ENCODE results near the gene CDYL2.

CDYL2 gene

GRCh38 chr16:80620736-80621605 lies 183.4 kb downstream of the CDYL2 start:
- no peak for DNase-seq

DNA sequence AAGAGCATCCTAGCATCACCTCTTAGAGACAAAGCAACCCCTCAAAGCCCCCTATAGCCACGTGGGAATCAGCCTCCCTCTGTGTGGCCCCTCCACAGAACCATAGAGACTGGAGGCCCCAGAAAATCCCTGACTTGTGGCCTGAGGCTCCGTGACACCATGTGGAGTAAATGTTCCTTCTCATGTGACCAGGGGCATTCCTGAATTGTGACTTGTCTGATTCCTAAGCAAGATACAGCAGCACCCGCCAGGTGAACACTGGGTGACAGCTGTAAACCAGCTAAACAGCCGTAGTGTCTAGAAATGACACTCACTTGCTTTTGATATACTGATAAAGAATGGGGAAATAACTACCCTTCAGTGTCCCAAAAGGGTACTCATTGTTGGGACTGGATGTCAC lies 184.6 kb downstream of the CDYL2 start:
- DNase-seq, result no peak

- DNase-seq, result no peak
Measured at GRCh38 chr16:80618862-80619648, 185.3 kb downstream of the CDYL2 start.

- no peak for DNase-seq
Measured at GRCh38 chr16:80616362-80616761, 188.0 kb downstream of the CDYL2 start.

GRCh38 chr16:80615735-80616134 lies 188.7 kb downstream of the CDYL2 start:
- DNase-seq, result no peak

- no peak for DNase-seq
Measured at GRCh38 chr16:80614908-80615671, 189.3 kb downstream of the CDYL2 start.

DNA sequence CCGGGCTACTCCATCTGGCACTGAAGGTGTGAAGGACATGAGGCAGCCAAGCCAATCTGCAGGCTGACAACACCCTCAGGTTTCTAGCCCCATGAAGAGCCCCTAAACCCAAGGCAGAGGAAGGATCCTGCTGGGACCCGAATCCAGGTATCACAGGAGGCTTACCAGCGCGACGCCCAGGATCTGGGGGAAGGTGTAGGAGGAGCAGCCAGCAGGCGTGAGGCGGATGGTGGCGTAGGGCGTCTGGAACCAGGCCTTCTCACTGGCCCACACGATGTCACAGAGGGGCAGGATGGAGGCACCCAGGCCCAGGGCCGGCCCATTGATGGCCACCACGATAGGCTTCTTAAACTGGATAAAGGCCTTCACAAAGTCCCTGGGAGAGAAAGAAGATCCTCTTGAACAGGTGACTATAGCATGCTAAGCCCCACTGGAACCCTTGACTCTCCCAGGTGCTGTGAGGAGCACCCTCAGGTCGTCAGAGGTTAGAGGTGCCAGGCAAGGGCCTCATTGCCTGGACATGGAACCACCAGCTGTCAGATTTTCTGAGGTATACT lies 191.9 kb downstream of the CDYL2 start:
- no peak for DNase-seq

- no peak for DNase-seq
Measured at GRCh38 chr16:80611930-80612327, 192.5 kb downstream of the CDYL2 start.

- DNase-seq, result no peak
Measured at GRCh38 chr16:80611171-80611929, 193.0 kb downstream of the CDYL2 start.

DNA sequence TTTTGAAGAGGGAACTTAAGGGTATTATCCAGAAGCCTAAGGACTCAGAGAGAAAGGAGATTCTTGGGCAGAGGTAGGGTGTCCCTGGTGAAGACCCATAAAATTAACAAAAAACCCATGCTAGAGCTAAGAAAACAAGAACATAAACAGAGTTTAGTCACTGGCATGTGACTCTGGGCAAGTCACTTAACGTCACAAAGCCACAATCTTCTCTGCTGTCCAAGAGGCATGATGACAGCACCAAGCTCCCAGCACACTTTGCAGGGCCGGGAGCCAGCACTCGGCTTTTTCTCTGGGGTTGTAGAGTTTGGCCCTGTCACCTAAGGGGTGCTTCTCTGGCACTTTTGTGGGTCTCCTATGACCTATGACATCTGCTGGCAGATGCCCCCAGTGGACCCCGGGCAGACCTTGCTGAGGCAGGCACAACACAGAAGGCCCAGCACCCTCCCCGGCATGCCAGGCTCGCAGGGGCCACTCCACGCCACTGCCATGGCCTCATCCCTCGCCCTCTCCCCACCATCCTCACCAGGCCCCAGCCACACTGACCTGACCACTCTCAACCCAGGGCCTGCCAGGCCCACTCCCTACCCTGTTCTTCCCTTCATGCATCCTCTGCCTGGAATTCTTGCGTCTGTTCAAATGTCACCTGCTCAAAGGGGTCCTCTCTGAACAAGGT lies 193.8 kb downstream of the CDYL2 start:
- DNase-seq, result no peak

- DNase-seq, result no peak
Measured at GRCh38 chr16:80608946-80609345, 195.5 kb downstream of the CDYL2 start.

GRCh38 chr16:80607204-80607603 lies 197.2 kb downstream of the CDYL2 start:
- DNase-seq, result no peak

DNA sequence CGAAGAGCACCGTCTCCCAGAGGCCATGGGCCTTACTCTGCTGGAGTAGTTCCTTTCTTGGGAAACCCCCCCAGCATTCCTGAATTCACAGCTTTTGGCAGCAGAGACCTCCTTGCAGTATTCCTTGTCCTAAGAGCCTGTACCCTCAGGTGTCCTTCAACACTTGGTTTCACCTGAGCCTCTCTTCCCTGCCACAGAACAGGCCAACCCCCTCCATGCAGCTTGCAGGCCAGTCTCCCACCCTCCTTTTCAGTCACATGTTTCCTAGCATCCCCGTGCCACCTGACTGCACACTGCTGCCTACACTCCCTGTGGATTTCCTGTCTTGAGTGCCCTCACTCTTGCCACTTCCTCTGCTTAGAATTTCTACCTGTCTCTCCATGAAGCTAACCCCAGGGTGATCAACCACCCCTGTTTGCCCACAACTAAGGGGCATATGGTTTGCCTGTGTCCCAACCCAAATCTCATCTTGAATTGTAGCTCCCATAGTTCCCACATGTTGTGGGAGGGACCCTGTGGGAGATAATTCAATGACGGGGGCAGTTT lies 198.1 kb downstream of the CDYL2 start:
- no peak for DNase-seq

DNA sequence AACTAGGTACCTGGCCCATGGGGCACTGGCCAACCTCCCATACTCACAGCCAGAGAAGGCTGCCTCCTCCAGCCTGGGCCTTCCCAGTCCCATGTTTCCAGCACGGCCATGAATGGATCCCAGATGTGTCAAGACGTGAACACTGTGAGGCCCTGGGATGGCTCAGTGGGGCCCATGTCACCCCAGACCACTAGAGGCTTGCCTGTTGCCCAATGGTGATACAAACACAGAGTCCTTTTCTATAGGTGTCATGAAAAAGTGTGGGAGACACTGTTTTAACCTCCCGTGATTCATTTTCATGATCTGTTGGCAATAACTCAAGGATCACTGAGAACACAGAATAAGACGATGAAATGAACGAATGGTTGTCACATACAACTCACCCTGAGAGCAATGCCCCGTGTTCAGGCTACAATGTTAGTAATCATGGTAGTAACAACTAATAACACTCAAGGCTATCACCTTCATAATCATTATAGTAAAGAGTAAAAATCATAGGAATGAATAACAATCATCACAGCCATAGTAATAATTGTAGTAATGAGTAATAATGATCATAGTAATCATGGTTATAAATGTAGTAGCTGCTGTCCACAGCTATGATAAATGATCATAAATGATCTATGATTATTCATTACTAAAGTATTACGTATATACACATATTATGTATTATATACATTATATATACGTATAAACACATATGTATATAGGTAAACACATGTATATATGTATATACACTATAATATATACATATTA lies 199.6 kb downstream of the CDYL2 start:
- DNase-seq, result no peak

DNA sequence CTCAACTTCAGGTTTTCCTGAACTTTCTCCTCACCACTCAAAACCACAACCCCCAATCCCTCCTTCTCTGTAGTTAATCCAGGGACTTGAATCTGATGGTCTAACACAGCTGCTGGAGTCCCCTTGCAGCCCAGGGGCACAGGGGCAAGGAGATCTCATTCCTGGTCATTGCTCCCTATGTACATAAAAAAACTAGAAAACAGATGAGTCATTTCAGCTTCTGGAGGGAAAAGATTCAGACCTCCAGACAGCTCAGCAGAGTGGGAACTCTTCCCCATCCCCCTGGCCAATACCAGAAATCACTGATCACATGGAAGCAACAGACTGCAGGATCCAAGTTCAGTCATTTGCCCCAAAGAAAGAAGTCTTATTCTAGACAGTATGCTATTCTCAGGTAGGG lies 201.5 kb downstream of the CDYL2 start:
- DNase-seq, result no peak

GRCh38 chr16:80601182-80601581 lies 203.2 kb downstream of the CDYL2 start:
- no peak for DNase-seq

GRCh38 chr16:80599466-80599865 lies 204.9 kb downstream of the CDYL2 start:
- DNase-seq, result no peak

GRCh38 chr16:80596507-80597207 lies 207.7 kb downstream of the CDYL2 start:
- no peak for DNase-seq

DNA sequence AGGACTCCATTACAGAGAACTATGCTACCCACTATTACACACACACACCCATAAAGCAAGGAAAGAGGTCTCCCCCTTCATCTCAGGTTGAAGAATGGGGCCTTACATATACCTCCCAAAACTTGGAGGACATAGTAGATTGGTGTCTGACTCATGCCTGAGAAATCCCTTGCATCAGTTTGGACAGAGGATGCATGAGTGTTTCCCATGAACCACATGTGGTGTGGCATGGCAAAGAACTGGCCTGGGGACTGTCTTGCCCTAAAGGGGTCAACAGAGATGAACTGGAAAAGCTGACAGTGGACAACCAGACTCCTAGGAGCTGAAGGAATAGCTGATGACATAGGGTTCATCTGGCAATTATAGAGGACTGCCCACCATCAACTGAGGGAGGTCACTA lies 209.6 kb downstream of the CDYL2 start:
- no peak for DNase-seq

- no peak for DNase-seq
Measured at GRCh38 chr16:80592273-80592672, 212.1 kb downstream of the CDYL2 start.

Data from stimulated activated CD4-positive, alpha-beta T cell treated with anti-CD3 and anti-CD28 coated beads, Interleukin-2, amount 100 ng/mL, for 24 hours (primary cell).